GM18499 (cell line): ENCODE results near the gene TFF1.

Experiments used
- ATAC-seq: cut with Tn5 transposase; IDR thresholded peaks from one replicate; pipeline ENCODE4 v1.9.1; 2021; ENCODE audit warnings: moderate number of reproducible peaks; ENCODE audit not compliant: insufficient read depth, unreplicated experiment

TFF1 gene

DNA sequence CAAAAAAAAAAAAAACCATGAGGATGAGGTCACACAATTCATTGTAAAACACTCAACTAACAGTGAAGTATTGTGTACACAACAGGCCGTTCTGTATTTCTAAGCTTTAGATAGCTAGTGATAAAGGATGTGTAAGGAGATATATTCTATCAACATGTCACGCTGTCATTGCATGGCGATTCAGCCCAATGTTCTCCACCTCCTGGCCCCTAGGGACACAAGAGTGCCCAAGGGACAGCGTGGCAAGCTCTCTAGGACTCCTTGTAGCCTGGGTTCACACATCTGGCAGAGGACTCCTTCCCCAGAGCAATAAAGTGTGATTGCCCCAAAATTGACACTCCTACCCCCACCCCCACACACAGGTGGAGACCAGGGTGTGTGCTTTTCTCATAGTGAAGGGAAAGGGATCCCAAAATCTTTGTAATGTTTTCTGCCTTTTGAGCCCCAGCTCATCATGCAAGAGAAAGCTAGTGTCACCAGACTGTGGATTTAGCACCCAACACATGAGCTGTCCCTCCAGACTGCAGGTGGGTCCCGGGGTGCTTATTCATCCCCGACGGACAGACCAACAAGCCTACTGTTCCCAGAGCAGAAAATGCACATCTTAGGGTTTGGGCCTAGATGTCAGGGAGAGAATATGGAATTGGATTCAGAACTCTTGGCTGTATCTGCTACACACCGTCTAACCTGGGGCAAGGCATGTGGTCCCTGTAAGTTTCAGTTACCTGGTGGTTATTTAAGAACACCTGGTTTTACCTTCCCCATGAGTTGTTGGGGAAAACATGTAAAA, 18.0 kb upstream of the TFF1 start:
- ATAC-seq, result no peak

DNA sequence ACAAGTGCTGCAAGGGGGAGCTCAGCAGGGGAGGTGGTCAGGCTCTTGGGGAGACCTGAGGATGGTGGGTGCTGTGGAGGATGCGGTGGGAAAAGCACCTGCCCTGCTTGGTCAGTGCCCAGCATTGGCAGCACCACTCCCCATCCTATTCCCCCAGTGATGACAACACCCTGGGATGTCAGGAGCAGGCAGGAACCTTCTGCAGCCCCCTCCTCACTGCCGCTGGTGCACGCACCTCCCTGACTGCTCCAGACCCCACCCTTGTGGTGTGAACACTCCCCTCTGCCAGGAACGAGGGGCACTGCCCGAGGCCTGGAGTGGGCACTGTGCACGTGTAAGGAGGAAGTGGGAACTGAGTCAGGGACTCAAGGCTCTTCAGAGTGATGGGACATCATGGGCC, 17.0 kb upstream of the TFF1 start:
- ATAC-seq, result no peak

GRCh38 chr21:42382915-42383314, 16.6 kb upstream of the TFF1 start:
- ATAC-seq, result no peak

DNA sequence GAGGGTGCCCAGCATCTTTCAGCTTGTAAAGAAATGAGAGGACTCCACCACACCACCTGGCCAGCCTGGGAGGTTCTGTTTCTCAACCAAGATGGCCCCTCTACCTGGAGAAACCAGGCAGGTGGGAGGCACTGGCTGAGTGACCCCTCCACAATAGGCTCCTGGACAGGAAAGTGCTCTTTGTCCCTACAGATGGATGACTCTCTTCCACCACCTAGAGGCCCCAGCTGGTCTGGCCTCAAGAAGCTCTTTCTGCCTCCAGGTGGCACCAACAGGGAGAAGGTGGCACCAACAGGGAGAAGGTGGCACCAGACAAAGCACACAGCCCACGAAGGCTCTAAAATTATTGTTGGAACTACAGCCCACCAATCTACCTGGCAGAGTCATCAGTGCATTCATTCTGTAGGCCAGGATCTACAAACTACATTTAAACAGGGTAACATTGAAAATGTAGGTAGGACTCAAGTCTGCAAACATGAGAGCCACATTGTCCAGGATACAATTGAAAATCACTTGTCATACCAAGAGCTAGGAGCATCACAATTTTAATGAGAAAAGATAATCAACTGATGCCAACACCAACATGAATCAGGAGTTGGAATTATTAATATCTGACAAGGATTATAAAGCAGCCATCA, 15.1 kb upstream of the TFF1 start:
- no peak for ATAC-seq

DNA sequence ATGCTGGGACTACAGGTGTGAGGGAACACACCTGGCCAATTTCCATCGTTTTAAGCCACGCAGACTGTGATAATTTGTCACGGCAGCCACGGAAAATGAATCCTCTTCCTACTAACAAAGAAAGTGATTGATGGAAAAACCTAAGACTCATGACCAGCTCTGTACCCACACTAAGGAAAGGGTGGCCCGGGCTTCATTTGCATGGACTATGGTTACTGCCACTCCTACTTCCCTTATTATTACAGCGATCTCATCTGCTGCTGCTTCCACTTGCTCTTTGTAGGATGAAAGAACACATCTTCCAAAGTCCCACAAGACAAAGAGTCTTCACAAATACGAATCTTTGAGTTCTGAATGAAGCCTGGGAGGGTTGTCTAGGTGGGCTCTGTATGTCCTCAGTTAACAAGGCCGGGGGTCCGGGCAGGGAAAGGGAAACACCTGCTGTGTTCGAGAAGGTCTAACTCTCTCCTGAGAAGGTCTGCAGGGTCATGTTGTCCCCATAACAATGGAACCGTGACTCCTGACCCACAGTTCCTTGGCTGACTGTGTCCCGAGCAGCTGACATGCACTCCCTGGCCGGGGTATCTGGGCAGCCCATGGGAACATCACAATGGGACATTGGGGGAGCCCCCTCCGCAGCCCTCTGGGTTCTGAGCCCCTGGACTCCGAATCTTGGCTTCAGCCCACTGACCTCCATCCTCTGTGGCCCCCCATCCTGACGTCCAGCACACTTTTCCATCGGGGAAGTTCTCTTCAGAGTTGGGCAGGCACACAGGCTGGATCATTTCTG, 13.3 kb upstream of the TFF1 start:
- ATAC-seq, result no peak

DNA sequence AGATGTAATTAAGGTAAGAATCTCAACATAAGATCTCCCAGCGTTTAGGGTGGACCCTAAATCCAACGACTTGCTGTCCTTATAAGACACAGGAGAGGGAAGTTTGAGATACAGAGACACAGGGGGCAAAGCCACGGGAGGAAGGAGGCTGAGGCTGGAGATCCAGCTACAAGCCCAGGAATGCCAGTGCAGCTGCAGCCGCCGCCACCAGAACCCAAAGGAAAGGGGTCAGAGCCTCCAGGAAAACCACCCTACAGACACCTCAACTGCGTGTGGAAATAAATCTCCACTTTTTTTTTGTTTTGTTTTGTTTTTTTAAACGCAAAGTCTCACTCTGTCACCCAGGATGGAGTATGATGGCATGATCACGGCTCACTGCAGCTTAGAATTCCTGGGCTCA, 12.1 kb upstream of the TFF1 start:
- ATAC-seq, result no peak

DNA sequence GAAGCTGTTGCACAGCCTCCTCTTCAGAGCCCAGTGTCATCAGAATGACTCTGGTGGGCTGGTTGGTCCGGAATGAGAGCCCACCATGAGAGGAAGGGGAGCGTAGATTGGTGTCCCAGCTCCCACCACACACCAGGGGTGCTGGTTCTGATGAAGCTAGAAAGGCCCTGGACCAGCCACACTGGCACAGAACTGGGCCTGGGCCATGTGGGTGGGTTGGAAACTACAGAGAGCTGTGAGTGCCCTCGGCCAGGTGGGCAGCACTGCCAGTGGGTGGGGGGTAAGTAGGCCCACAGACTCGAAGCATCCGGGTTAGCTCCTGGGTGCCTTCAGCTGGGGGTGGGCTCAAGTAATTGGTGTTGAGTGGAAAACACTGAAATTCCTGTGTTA, 11.6 kb upstream of the TFF1 start:
- no peak for ATAC-seq

- ATAC-seq, result no peak
Observed at GRCh38 chr21:42377211-42377950, 11.0 kb upstream of the TFF1 start.

GRCh38 chr21:42376338-42376982, 10.1 kb upstream of the TFF1 start:
- no peak for ATAC-seq

DNA sequence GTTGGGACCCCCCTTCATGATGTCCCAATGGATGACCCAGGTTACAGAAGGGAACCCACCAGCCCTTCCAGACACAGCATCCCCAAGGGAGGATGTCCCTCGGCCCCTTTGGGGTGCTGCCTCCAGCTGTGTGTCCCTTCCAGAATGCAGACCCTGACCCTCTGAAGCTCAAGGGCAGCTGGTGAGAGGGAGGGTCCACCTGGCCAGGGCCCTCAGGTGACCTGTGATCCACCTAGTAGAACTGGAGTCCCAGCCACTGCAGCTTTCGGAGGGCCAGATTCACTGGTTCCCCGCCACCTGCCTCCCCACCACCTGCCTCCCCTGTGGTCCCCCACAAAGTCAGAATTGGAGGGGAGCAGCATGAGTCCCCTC, 9.6 kb upstream of the TFF1 start:
- no peak for ATAC-seq

- no peak for ATAC-seq
Observed at GRCh38 chr21:42375506-42375905, 9.2 kb upstream of the TFF1 start.

DNA sequence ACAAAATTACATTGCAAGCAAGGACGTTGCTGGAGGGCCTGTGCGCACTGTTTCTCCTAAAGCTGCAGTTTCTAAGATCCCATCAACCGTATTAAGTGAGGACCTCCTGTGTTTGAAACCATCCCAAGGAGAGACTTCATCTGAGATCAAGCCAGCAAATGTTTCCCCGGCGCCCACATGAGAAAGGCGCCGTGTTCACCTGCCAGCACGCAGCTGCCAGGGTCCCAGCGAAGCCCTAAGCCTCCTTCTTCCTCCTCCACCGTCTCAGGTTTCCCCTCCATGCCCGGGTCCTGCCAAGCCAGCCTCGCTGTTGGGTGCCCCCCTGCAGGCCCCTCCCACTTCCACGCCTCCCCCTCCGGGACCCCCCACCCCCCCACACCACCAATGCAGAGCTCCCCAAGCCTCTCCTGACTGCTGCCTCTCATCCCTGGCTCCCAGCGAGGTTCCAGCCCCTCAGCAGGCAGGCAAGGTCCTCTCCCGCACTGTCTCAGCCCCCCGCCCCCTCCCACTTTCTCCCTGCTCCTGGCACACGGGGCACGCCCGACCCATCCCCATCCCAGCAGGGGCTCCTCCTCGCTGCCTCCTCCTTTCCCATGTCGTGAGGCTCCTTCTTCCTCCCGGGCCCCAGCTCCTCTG, 8.6 kb upstream of the TFF1 start:
- no peak for ATAC-seq

DNA sequence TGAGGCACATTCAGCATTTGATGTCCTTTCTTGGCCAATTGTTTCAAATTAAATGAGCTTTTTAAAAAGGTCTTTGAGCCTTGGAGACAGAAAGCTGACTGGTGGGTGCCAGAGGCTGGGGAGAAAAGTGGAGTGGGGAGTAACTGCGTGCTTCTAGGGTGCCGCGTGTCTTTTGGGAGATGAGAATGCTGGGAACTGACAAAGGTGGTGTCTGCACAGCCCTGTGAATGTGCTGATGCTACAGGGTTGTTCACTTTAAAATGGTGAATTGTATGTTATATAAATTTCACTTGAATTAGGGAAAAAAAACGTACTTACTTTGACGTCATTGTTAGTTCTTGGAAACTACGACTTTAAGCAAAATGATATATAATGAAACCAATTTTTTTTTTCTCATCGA, 8.1 kb upstream of the TFF1 start:
- no peak for ATAC-seq

- ATAC-seq, result no peak
Observed at GRCh38 chr21:42373908-42374455, 7.6 kb upstream of the TFF1 start.

GRCh38 chr21:42373196-42373907, 7.0 kb upstream of the TFF1 start:
- ATAC-seq, result no peak

DNA sequence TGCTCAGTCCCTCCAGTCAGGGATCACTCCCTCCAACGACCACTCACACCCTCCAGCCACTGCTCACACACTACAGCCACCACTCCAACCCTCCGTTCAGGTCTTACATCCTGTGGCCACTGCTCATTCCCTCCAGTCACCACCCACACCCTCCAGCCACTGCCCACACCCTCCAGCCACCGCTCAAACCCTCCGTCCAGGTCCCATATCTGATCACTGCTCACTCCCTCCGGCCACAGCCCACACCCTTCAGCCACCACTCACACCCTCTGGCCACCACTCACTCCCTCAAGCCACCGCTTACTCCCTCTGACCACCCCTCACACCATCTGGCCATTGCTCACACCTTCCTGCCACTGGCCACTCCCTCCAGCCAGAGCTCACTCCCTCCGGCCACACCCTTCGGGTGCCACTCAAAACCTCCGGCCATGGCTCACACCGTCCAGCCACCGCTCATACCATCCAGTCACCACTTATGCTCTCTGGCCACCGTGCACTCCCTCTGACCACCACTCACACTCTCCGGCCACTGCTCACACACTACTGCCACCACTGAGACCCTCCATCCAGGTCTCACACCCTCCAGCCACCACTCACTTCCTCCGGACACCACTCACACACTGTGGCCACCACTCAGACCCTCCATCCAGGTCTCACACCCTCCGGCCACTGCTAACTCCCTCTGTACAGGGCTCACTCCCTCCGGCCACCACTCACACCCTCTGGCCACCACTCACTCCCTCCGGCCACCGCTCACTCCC, 4.7 kb upstream of the TFF1 start:
- no peak for ATAC-seq

DNA sequence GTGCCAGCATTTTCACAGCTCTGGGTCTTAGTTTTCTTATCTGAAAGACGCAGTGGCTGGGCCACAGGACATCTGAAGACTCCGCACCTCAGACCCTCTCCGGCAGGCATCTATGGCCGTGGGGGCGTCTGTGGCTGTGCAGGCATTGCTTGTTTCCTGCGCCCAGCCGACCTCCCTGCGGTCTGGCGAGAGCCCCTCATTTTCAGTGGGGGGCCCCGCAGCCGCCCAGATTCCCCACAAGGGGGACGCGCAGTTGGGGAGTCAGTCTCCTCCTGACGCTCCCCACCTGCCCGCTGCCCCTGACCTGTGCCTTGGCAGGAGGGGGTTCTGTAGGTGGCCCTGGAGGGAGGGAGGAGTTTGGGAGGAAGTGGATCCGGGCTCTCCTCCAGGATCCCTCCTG, 3.5 kb upstream of the TFF1 start:
- ATAC-seq, result no peak
